Fibroblast of lung (primary cell): ENCODE results near the gene ZFP14. TPM values are rescaled to one million over a fixed set of nuclear protein-coding genes. Genes with fewer than 3 reads are reported as not detected.

Experiments
- polyA plus RNA-seq, 2 donors: library from polyadenylated mRNA; depleted of rRNA in 1 of 2; stranded (reverse) in 1 of 2; unstranded in 1 of 2; fragments of >200 nt; gene quantifications; 2 replicates each; pipeline ENCODE4 v1.2.1, GENCODE V29; 2011 to 2012; ENCODE audit warnings: missing spikeins in 1 of 2
- total RNA-seq: library from RNA; depleted of rRNA; stranded (reverse); fragments of >200 nt; gene quantifications from 2 replicates; pipeline ENCODE4 v1.2.1, GENCODE V29; 2014

Gene ZFP14
- total and polyA plus RNA-seq, 2 donors (not counting 1 experiment from before 2014, with no cell fraction given), result 1.2 to 8.1 TPM

Other genes with a start within 250 kb of the ZFP14 start
- 263 and 466 TPM in 2 replicates for gene CAPNS1, start 239.1 kb downstream of the ZFP14 start, total RNA-seq
- gene CAPNS1, start 239.1 kb downstream of the ZFP14 start, polyA plus RNA-seq, result 1,189 and 1,351 TPM in 2 replicates
- gene COX7A1, start 226.8 kb downstream of the ZFP14 start, total RNA-seq, result 30.0 and 77.9 TPM in 2 replicates
- gene COX7A1, start 226.8 kb downstream of the ZFP14 start, polyA plus RNA-seq, result 17.8 and 42.5 TPM in 2 replicates
- 6.3 and 6.4 TPM in 2 replicates for gene ZNF565, start 164.5 kb downstream of the ZFP14 start, total RNA-seq
- gene ZNF565, start 164.5 kb downstream of the ZFP14 start, polyA plus RNA-seq, result 2.4 and 4.3 TPM in 2 replicates
- gene ZNF146, start 164.1 kb downstream of the ZFP14 start, total RNA-seq, result 74.5 and 87.5 TPM in 2 replicates
- gene ZNF146, start 164.1 kb downstream of the ZFP14 start, polyA plus RNA-seq, result 84.8 and 92.5 TPM in 2 replicates
- 8.5 and 9.2 TPM in 2 replicates for gene ZFP82, start 39.4 kb upstream of the ZFP14 start, total RNA-seq
- gene ZFP82, start 39.4 kb upstream of the ZFP14 start, polyA plus RNA-seq, result 4.5 and 5.6 TPM in 2 replicates
- 14.4 and 15.4 TPM in 2 replicates for gene ZNF566, start 110.4 kb upstream of the ZFP14 start, total RNA-seq
- 4.3 and 6.0 TPM in 2 replicates for gene ZNF566, start 110.4 kb upstream of the ZFP14 start, polyA plus RNA-seq
- gene ZNF260, start 149.1 kb upstream of the ZFP14 start, total RNA-seq, result 17.5 and 21.3 TPM in 2 replicates
- 8.2 and 9.4 TPM in 2 replicates for gene ZNF260, start 149.1 kb upstream of the ZFP14 start, polyA plus RNA-seq
- 10.2 and 10.8 TPM in 2 replicates for gene ZNF529, start 194.1 kb upstream of the ZFP14 start, total RNA-seq
- gene ZNF529, start 194.1 kb upstream of the ZFP14 start, polyA plus RNA-seq, result 5.5 and 7.7 TPM in 2 replicates
- gene ZNF382, start 226.1 kb upstream of the ZFP14 start, total RNA-seq, result 13.4 and 16.0 TPM in 2 replicates
- 0.77 and 1.0 TPM in 2 replicates for gene ZNF382, start 226.1 kb upstream of the ZFP14 start, polyA plus RNA-seq